Lung (tissue), 12 donors: ENCODE data around the gene UTP11. TPM values are rescaled to one million over a fixed set of nuclear protein-coding genes. Genes with fewer than 3 reads are reported as not detected.

Experiments used
- ATAC-seq: fragments of 200-7000 bp; cut with Tn5 transposase; one replicate; pipeline ENCODE4 v1.9.1; 2020; ENCODE audit warnings: moderate number of reproducible peaks; ENCODE audit not compliant: insufficient read depth, low FRiP score
- DNase-seq, 3 donors: peaks; one replicate each; pipeline ENCODE4 v3.0.0-alpha.2; 2013 to 2017
- H3K27ac ChIP-seq, 2 donors: one replicate each; pipeline ENCODE4 v1.5.1; 2013; ENCODE audit warnings: mild to moderate bottlenecking in 2 of 2, moderate library complexity in 2 of 2, control low read depth in 1 of 2, inconsistent platforms in 1 of 2, low read depth in 1 of 2, low read length in 1 of 2
- H3K27me3 ChIP-seq, 3 donors: one replicate each; pipeline ENCODE4 v1.5.1; 2013; ENCODE audit warnings: low read length in 2 of 3; ENCODE audit not compliant: control insufficient read depth in 3 of 3, insufficient read depth in 3 of 3
- H3K36me3 ChIP-seq, 4 donors: one replicate each; pipeline ENCODE4 v1.5.1; 2013; ENCODE audit warnings: low read length in 4 of 4, mild to moderate bottlenecking in 1 of 4, moderate library complexity in 1 of 4; ENCODE audit not compliant: control insufficient read depth in 4 of 4, insufficient read depth in 4 of 4
- H3K4me1 ChIP-seq, 5 donors: one replicate each; pipeline ENCODE4 v1.5.1; 2013; ENCODE audit warnings: low read length in 5 of 5, mild to moderate bottlenecking in 2 of 5, moderate library complexity in 1 of 5; ENCODE audit not compliant: control insufficient read depth in 5 of 5, insufficient read depth in 5 of 5
- H3K4me3 ChIP-seq: one replicate; pipeline ENCODE4 v1.5.1; 2013; ENCODE audit warnings: mild to moderate bottlenecking, control low read depth, moderate library complexity
- H3K9ac ChIP-seq, 2 donors: one replicate each; pipeline ENCODE4 v1.5.1; 2013; ENCODE audit warnings: low read length in 2 of 2, control low read depth in 1 of 2; ENCODE audit not compliant: insufficient read depth in 1 of 2
- H3K9me3 ChIP-seq, 4 donors: one replicate each; pipeline ENCODE4 v1.5.1; 2013; ENCODE audit warnings: low read length in 3 of 4, mild to moderate bottlenecking in 1 of 4, moderate library complexity in 1 of 4; ENCODE audit not compliant: control insufficient read depth in 4 of 4, insufficient read depth in 3 of 4
- WGBS, 2 donors: extraction: QIAGEN DNeasy Blood & Tissue Kit; methylation state at CpG; one replicate each; pipeline ENCODE4 v1.1.7; 2013; 5-methylcytosine and 5-hydroxymethylcytosine counted together
- polyA plus RNA-seq, 2 donors: library from polyadenylated mRNA; stranded (reverse); fragments of 200-250 nt; gene quantifications; one replicate each; pipeline ENCODE4 v1.2.1, GENCODE V29; 2013
- total RNA-seq, 2 donors: library from RNA; depleted of rRNA in 1 of 2; stranded (reverse); fragments of >200 nt in 1 of 2; gene quantifications; one replicate each; pipeline ENCODE4 v1.2.1, GENCODE V29; 2014 to 2021
- TF ChIP-seq, protein P1 (sequence below): IDR thresholded peaks from 2 replicates; pipeline ENCODE4 v1.5.1; 2012; ENCODE audit warnings: mild to moderate bottlenecking; ENCODE audit errors: control extremely low read depth, extremely low read depth
- donor health status: control.
- donor health status: control.
- donor health status: Bipolar disorder and iron deficiency.
- donor health status: healthy.
- donor health status: DM: yes; HTN: yes; CAD: no.

Gene UTP11
- total and polyA plus RNA-seq, 4 donors, result 27.3 to 33.7 (median 31.1) TPM

DNA sequence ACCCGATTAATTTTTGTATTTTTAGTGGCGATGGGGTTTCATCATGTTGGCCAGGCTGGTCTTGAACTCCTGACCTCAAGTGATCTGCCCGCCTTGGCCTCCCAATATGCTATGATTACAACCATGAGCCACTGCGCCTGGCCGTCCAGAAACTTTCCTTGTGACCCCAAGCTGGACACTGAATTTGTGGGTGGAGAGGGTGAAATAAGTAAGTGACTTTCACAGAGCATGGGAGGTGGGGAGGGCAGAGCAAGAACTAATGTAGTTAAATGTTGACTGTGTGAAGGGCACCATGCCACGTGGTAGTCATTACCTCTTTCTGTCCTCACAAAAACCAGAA, 2.7 kb upstream of the UTP11 start:
- 78 to 90% methylated on average over 6 of the region's 6 CpGs for WGBS, 2 donors
- ATAC-seq (no peak), DNase-seq (no peak)
- no peak overlapping the region for H3K9ac ChIP-seq
- H3K4me3 ChIP-seq, result no peak overlapping the region
- no peaks in the 10 kb centered on the region for H3K9me3 ChIP-seq
- peaks cover 0 to 2% (median 0%) of the 10 kb centered on the region in 4 donors for H3K36me3 ChIP-seq
- H3K4me1 ChIP-seq, result peaks cover 0 to 23% (median 11%) of the 10 kb centered on the region in 5 donors
- no peaks in the 10 kb centered on the region for H3K27me3 ChIP-seq
- no peak overlapping the region for H3K27ac ChIP-seq
- TF ChIP-seq, protein P1, sequence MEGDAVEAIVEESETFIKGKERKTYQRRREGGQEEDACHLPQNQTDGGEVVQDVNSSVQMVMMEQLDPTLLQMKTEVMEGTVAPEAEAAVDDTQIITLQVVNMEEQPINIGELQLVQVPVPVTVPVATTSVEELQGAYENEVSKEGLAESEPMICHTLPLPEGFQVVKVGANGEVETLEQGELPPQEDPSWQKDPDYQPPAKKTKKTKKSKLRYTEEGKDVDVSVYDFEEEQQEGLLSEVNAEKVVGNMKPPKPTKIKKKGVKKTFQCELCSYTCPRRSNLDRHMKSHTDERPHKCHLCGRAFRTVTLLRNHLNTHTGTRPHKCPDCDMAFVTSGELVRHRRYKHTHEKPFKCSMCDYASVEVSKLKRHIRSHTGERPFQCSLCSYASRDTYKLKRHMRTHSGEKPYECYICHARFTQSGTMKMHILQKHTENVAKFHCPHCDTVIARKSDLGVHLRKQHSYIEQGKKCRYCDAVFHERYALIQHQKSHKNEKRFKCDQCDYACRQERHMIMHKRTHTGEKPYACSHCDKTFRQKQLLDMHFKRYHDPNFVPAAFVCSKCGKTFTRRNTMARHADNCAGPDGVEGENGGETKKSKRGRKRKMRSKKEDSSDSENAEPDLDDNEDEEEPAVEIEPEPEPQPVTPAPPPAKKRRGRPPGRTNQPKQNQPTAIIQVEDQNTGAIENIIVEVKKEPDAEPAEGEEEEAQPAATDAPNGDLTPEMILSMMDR, result no peak

DNA sequence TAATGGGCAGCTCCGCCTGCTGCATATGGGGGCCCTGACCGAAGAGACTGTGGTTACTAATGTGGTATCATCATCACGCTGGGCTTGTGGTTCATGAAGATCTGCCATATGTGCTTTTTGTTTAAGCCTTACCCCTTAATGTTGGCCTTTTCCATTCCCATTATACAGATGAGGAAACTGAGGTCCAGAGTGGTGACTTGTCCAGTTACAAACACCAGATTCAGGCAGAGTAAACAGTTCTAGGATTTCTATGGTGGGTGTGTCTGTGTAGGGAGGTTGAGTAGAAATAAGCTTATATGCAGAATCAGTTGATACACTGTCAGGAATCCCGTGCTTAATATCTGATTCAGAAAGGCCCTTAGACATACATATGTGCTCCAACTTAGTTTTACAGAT, 691 bp downstream of the UTP11 start:
- ATAC-seq (no peak), DNase-seq (no peak)
- H3K27me3 ChIP-seq, result no peaks in the 10 kb centered on the region
- peaks cover 4 to 46% (median 22%) of the 10 kb centered on the region in 5 donors for H3K4me1 ChIP-seq
- H3K36me3 ChIP-seq, result peaks cover 6 to 12% (median 8%) of the 10 kb centered on the region in 4 donors
- H3K4me3 ChIP-seq, result peak overlapping the region; percentile 80
- H3K27ac ChIP-seq, result peak overlapping the region; percentile 80 to 96
- H3K9ac ChIP-seq, result peak overlapping the region; percentile 78 to 89
- no peaks in the 10 kb centered on the region for H3K9me3 ChIP-seq
- TF ChIP-seq, protein P1, result no peak
- WGBS, 2 donors, result 8 to 15% methylated on average over 4 of the region's 4 CpGs

DNA sequence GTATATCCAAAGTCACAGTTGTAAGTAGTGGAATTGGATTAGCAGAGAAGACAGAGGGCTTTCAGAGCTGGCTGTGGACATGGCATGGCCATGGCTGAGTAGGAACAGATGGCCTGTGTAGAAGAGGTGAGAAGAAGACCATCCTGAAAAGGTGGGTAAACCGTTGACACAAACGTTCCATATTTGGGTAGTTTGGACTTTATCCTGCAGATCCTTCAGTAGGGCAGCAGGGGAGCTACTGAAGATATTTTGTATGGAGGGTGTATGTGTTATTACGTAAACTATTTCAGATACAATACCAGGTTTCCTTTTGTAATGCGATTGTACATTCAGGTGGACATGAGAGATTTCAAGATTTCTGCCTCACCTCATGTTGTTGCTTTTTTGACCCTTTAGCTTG, 1.6 kb downstream of the UTP11 start:
- Histone ChIP-seq H3K9ac (peak overlapping the region in 1 of 2 donors; percentile 0), H3K4me3 (no peak overlapping the region), H3K4me1 (peaks cover 4 to 46% (median 22%) of the 10 kb centered on the region in 5 donors), H3K27me3 (no peaks in the 10 kb centered on the region), H3K9me3 (no peaks in the 10 kb centered on the region), H3K36me3 (peaks cover 9 to 15% (median 12%) of the 10 kb centered on the region in 4 donors), H3K27ac (peak overlapping the region in 1 of 2 donors; percentile 31)
- DNase-seq, result no peak
- ATAC-seq, result no peak
- WGBS, 2 donors, result 41 to 55% methylated on average over 4 of the region's 4 CpGs
- TF ChIP-seq, protein P1, result no peak
